Measurements from ENCODE around the gene ESPNL. TPM values are rescaled to one million over a fixed set of nuclear protein-coding genes. Genes with fewer than 3 reads are reported as not detected.

ESPNL gene
- total and polyA plus RNA-seq, 2 of the 4 experiments (the other 2 are of a cell fraction): 2.0 TPM

- Histone ChIP-seq H3K4ac (ENCODE audit: low read depth, low read length) (no peak overlapping the region), H3K27ac (ENCODE audit: insufficient read depth, low read length) (no peak overlapping the region), H3K56ac (ENCODE audit: extremely low read depth, insufficient read depth, low read length) (no peak overlapping the region), H3K4me1 (ENCODE audit: control insufficient read depth, insufficient read depth, low read length) (no peaks in the 10 kb centered on the region), H4K91ac (ENCODE audit: insufficient read depth, low read depth, low read length) (no peak overlapping the region), H3K14ac (replicated peaks; ENCODE audit: low read depth, low read length) (no peak overlapping the region), H4K8ac (ENCODE audit: low read depth in 2 of 2, low read length in 2 of 2) (no peak overlapping the region), H4K5ac (ENCODE audit: low read depth, low read length) (no peak overlapping the region), H3K23ac (ENCODE audit: low read depth, low read length) (no peak overlapping the region), H3K9me1 (ENCODE audit: insufficient read depth, low read length) (no peaks in the 10 kb centered on the region; the same call in 1 of the 2 replicates), H3K36me3 (ENCODE audit: control insufficient read depth, insufficient read depth, low read length) (peaks cover 22% of the 10 kb centered on the region), H2BK120ac (ENCODE audit: low read depth, low read length) (no peak overlapping the region), H2AK5ac (ENCODE audit: low read depth, low read length) (no peak overlapping the region), H3K9ac (ENCODE audit: low read depth, low read length) (no peak overlapping the region), H2BK5ac (ENCODE audit: low read depth, low read length, poor library complexity, severe bottlenecking) (no peak overlapping the region), H3K9me3 (ENCODE audit: control insufficient read depth, insufficient read depth, low read length) (peaks cover 5% of the 10 kb centered on the region), H2AK9ac (replicated peaks; ENCODE audit: low read depth, low read length, poor library complexity) (no peak overlapping the region), H3K18ac (ENCODE audit: low read depth, low read length) (no peak overlapping the region), H2AFZ (replicated peaks; ENCODE audit: low read length, poor library complexity) (no peak overlapping the region), H2BK15ac (ENCODE audit: low read depth, low read length) (no peak overlapping the region), H3K27me3 (ENCODE audit: control insufficient read depth, insufficient read depth, low read length) (no peaks in the 10 kb centered on the region), H2BK20ac (ENCODE audit: low read depth, low read length) (no peak overlapping the region), H4K20me1 (ENCODE audit: insufficient read depth, low read length) (no peaks in the 10 kb centered on the region; the same call in 1 of the 2 replicates), H3K79me1 (ENCODE audit: low read depth in 1 of 2, low read length in 2 of 2) (no peaks in the 10 kb centered on the region), H3K4me2 (ENCODE audit: low read depth, low read length) (no peak overlapping the region), H3K4me3 (ENCODE audit: insufficient read depth, low read depth, low read length) (no peak overlapping the region)
- no TSS peak for BruUV-seq (replicated peaks)
- dilution Hi-C loops (cut with HindIII; ENCODE audit: low sequenced_read_pairs, unreplicated experiment): no loop called here
- CTCF ChIA-PET: interaction anchor here (0.7 kb wide), 1 partner anchor 82 kb away, joined by 3 read pairs; no protein-coding TSS in a partner anchor
- intact Hi-C loops (cut with micrococcal nuclease): no loop called here
- in situ Hi-C loops (cut with MboI; ENCODE audit: low sequenced_read_pairs): no loop called here
- no peak for TF ChIP-seq MXI1 (IDR thresholded peaks at IDR 0.05; ENCODE audit: borderline replicate concordance, low read depth, low read length)
- TF ChIP-seq CEBPB (IDR thresholded peaks at IDR 0.05; ENCODE audit: low read depth, low read length): peak; percentile 47
- POLR2A ChIA-PET (ENCODE audit: unreplicated experiment): no interaction called here
- DNase-seq (peak; percentile 21), ATAC-seq (ENCODE audit: low read depth) (no peak)
- WGBS, 2 experiments (ENCODE audit: extremely low coverage in 2 of 2, insufficient read length in 1 of 2): no CpG with 5 or more reads among the region's 1 CpG
Measured at GRCh38 chr2:238077292-238077691, 22.8 kb upstream of the ESPNL start.

All from IMR-90 (cell line).